Measurements from ENCODE around the gene BBOX1. TPM values are rescaled to one million over a fixed set of nuclear protein-coding genes. Genes with fewer than 3 reads are reported as not detected.

The BBOX1 gene
- total and polyA plus RNA-seq, 7 donors = 0.07 to 0.79 (median 0.10) TPM; not detected in 4

DNA sequence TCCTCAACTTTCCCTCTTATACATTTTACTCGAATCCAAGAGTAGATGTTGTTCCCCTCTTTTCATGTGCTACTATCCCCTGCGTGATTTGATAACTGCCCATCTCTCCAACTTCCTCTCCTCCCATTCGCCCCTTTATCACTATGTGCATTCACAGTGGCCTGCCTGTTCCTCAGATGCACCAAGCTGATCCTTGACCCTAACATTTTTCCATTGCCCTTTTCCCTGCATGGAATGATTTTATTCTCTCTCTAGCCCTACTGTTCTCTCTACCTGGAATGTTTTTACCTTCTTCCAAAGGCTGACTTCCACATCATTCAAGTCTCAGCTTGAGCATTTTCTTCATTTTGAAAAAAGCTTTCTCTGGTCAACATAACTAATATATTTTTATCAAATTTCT is 15.8 kb upstream of the BBOX1 start:
- ATAC-seq = no peak
- TF ChIP-seq, protein P1, sequence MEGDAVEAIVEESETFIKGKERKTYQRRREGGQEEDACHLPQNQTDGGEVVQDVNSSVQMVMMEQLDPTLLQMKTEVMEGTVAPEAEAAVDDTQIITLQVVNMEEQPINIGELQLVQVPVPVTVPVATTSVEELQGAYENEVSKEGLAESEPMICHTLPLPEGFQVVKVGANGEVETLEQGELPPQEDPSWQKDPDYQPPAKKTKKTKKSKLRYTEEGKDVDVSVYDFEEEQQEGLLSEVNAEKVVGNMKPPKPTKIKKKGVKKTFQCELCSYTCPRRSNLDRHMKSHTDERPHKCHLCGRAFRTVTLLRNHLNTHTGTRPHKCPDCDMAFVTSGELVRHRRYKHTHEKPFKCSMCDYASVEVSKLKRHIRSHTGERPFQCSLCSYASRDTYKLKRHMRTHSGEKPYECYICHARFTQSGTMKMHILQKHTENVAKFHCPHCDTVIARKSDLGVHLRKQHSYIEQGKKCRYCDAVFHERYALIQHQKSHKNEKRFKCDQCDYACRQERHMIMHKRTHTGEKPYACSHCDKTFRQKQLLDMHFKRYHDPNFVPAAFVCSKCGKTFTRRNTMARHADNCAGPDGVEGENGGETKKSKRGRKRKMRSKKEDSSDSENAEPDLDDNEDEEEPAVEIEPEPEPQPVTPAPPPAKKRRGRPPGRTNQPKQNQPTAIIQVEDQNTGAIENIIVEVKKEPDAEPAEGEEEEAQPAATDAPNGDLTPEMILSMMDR (IDR thresholded peaks at IDR 0.05) = no peak

DNA sequence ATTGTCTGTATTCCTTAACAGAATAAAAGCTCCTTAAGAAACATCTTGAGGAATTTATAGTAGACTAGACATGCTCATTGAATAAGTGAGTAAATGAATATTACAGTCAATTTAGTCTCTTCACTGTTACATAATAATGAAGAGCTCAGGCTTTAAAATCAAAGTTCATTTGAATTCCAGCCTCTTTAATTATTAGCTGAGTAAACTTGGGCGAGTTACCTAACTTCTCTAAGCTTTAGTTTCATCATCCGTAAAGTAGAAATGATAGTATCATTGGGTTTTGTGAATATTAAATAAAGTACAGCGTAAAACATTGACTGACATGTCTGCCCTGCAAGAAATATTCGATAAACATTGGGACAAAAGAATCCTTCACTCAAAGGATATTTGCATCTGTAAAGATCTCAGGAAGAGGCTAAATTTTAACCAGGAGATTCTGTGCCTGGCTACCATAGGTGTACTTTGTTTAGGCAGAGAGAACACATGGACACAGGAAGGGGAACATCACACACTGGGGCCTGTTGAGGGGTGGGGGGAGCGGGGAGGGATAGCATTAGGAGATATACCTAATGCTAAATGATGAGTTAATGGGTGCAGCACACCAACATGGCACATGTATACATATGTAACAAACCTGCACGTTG is 15.2 kb upstream of the BBOX1 start:
- intact Hi-C loops (cut with DNase I) = no loop called here

More for the DNA sequence above, 15.8 kb upstream of the BBOX1 start:
- no peaks in the 10 kb centered on the region for H3K36me3 ChIP-seq (ENCODE audit: insufficient read depth in 1 of 2, low read depth in 1 of 2)
- WGBS, 3 donors = 84 to 94% (median 90%) methylated on average over 3 of the region's 3 CpGs
- DNase-seq = no peak
- no peak overlapping the region for H3K4me3 ChIP-seq
- no peak overlapping the region for H3K27ac ChIP-seq
- no peaks in the 10 kb centered on the region for H3K27me3 ChIP-seq (ENCODE audit: insufficient read depth in 3 of 3, low read length in 2 of 3)
- no peaks in the 10 kb centered on the region for H3K4me1 ChIP-seq
- intact Hi-C loops (cut with DNase I) = no loop called here
- H3K9me3 ChIP-seq = no peaks in the 10 kb centered on the region

DNA sequence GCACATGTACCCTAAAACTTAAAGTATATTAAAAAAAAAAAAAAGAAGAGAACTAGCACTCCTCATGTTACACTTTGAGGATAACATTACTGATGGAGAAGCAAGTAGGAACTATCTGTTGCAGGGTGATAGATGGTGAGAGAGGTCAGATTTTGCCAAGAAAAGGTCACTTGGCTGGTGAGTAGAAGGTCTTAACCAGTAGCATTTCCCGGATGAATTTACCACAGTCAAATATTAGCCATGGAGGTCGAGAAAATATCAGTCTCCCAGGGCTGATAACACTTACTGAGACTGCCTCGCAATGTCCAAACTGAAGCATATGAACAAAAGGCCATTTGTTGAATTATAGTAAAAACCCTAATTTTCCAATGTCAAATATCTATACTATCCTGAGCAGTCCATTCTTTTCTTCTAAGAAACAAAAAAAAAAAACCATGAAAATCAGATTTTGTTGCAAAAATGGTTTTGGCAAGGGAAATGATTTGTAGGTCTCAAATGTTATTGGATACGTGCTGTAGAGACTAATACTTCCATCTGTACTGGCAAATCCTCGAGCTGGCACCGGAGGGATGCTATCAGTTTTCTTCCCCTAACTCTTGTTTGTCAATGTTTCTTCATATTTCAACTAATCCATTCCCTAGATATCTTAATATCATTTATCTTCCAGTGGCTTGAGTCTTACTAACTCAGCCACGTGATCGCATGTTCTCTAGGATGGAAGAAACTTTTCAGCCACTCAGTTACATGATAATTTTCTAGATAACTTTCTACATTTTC is 14.5 kb upstream of the BBOX1 start:
- intact Hi-C loops (cut with DNase I) = no loop called here
- no peak for DNase-seq
- TF ChIP-seq, protein P1 (IDR thresholded peaks at IDR 0.05) = no peak
- H3K4me1 ChIP-seq = no peaks in the 10 kb centered on the region
- no peak overlapping the region for H3K27ac ChIP-seq
- no peak for ATAC-seq
- no peak overlapping the region for H3K4me3 ChIP-seq
- no peaks in the 10 kb centered on the region for H3K36me3 ChIP-seq (ENCODE audit: insufficient read depth in 1 of 2, low read depth in 1 of 2)
- no peaks in the 10 kb centered on the region for H3K9me3 ChIP-seq
- no peaks in the 10 kb centered on the region for H3K27me3 ChIP-seq (ENCODE audit: insufficient read depth in 3 of 3, low read length in 2 of 3)
- 32 to 46% (median 32%) methylated on average over 8 of the region's 8 CpGs for WGBS, 3 donors

More for the DNA sequence above, 15.2 kb upstream of the BBOX1 start:
- H3K9me3 ChIP-seq = no peaks in the 10 kb centered on the region
- WGBS, 3 donors = 79 to 93% (median 82%) methylated on average over 5 to 6 of the region's 6 CpGs
- TF ChIP-seq, protein P1 (IDR thresholded peaks at IDR 0.05) = no peak
- no peaks in the 10 kb centered on the region for H3K4me1 ChIP-seq
- DNase-seq = no peak
- H3K36me3 ChIP-seq (ENCODE audit: insufficient read depth in 1 of 2, low read depth in 1 of 2) = no peaks in the 10 kb centered on the region
- H3K27me3 ChIP-seq (ENCODE audit: insufficient read depth in 3 of 3, low read length in 2 of 3) = no peaks in the 10 kb centered on the region
- no peak overlapping the region for H3K27ac ChIP-seq
- H3K4me3 ChIP-seq = no peak overlapping the region
- no peak for ATAC-seq

- Histone ChIP-seq H3K4me3 (no peak overlapping the region), H3K27me3 (ENCODE audit: insufficient read depth in 3 of 3, low read length in 2 of 3) (no peaks in the 10 kb centered on the region), H3K4me1 (no peaks in the 10 kb centered on the region), H3K27ac (no peak overlapping the region), H3K9me3 (no peaks in the 10 kb centered on the region), H3K36me3 (ENCODE audit: insufficient read depth in 1 of 2, low read depth in 1 of 2) (no peaks in the 10 kb centered on the region)
- DNase-seq (no peak), ATAC-seq (no peak)
- intact Hi-C loops (cut with DNase I) = no loop called here
- 12 to 35% (median 18%) methylated on average over 1 of the region's 1 CpG for WGBS, 3 donors
- TF ChIP-seq, protein P1 (IDR thresholded peaks at IDR 0.05) = no peak
These were observed 12.1 kb upstream of the BBOX1 start for GRCh38 chr11:27028561-27028965.

Data from psoas muscle (tissue), 8 donors.